Uterus (tissue), 2 donors: ENCODE measurements around the gene FBLN5.

ENCODE experiments used
- CTCF ChIP-seq, 4 experiments: fragments of 200-600 bp in 2 of 4; fragments of 450-650 bp in 2 of 4; sonication (generic) in 2 of 4; IDR thresholded peaks; one replicate each; pipeline ENCODE4 v1.5.1; 2016 to 2019; ENCODE audit warnings: antibody characterized with exemption in 4 of 4, mild to moderate bottlenecking in 2 of 4, moderate library complexity in 1 of 4
- POLR2A ChIP-seq, 2 donors: fragments of 450-650 bp; IDR thresholded peaks; one replicate each; pipeline ENCODE4 v1.6.1; 2016; ENCODE audit warnings: antibody characterized with exemption in 2 of 2, mild to moderate bottlenecking in 1 of 2, moderate library complexity in 1 of 2

- no peak for TF ChIP-seq POLR2A (IDR thresholded peaks at IDR 0.05)
- no peak for TF ChIP-seq CTCF (IDR thresholded peaks at IDR 0.05)
Observed at GRCh38 chr14:91858536-91859275, 88.8 kb downstream of the FBLN5 start.
